ENCODE data around the gene VRK1.

Gene VRK1

DNA sequence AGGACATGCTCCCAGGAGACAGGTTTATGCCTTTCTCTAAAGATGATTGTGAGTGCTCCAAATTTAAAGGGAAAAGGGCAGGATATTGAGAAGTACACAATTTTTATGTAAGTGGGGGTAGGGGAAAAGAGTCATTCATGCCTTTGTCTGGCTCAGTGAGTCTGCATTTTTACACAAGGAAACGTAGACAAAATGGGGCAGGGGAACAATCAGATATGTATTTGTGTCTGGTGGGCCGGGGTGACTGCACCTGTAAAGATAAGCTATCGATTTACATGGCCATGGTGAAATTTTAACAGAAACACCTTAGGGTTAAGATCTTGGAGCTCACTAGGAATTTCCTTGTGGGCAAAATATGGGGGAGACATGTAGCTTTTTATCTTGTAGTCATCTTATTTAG lies 123.6 kb downstream of the VRK1 start:
- DNase-seq (ENCODE audit: low read depth in 3 of 3), result no peak

DNA sequence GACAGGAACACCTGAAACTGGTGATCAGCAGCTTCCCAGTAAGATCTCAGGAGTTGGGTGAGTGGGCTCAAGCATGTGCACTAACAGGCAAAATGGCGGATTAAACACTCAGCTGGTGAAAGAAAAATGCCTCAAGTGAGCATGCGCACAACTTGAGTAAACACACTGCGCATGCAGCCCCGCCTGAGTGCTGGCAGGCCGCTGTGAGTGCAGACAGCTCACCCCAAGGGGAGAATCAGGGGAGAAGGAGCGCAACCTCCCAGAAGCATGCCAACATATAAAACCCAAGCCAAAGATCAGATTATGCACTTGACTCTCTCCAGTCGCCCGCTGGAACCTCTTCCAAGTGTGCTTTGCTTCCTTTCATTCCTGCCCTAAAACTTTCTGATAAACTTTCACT lies 125.8 kb downstream of the VRK1 start:
- DNase-seq (ENCODE audit: low read depth in 3 of 3), result no peak

DNA sequence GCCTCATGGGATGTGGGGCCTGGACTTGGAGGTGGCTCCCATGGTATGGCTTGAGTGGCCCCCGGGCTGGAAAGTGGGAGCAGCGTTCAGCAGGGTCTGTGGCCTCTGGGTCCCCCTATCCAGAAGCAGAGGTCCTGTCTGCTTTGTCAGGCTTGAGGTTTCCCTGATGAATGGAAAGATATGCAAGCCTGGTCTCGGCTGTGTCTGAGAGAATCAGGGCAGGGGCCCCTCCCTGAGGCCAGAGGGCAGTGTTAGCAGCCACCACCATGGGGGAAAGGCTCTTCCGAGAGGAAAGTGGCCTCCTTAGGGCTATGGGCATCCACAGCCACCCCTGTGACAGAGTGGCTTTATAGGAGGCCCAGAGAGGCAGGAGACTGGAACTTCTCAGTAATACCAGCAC lies 128.2 kb downstream of the VRK1 start:
- no peak for DNase-seq (ENCODE audit: low read depth in 3 of 3)

DNA sequence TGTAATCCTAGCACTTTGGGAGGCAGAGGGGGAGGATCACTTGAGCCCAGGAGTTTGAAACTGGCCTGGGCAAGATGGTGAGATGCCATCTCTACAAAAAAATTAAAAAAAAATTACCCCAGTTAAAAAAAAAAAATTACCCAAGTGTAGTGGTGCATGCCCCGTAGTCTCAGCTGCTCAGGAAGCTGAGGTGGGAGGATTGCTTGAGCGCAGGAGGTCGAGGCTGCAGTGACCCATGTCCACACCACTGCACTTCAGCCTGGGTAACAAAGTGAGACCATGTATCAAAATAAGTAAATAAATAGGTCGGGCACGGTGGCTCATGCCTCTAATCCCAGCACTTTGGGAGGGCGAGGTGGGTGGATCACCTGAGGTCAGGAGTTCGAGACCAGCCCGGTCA lies 128.8 kb downstream of the VRK1 start:
- no peak for DNase-seq (ENCODE audit: low read depth in 3 of 3)

DNA sequence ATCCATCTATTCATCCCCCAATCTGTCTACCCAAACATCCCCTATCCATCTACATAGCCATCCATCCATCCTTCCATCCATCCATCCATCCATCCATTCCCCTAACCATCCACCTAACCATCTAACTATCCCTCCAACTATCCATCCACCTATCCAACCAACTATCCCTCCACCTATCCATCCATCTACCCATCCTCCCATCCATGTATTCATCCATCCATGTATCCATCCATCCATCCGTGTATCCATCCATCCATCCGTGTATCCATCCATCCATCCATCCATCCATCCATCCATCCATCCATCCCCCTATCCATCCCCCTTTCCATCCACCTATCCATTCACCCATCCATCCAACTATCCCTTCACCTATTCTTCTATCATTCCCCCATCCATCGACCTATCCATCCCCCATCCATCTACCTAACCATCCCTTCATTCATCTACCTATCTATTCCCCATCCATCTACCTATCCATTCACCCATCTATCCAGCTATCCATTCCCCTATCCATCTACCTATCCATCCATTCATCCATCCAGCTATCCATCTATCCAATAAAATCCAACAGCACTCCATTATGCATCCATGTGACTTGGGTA lies 131.7 kb downstream of the VRK1 start:
- DNase-seq (ENCODE audit: low read depth in 3 of 3), result no peak

DNA sequence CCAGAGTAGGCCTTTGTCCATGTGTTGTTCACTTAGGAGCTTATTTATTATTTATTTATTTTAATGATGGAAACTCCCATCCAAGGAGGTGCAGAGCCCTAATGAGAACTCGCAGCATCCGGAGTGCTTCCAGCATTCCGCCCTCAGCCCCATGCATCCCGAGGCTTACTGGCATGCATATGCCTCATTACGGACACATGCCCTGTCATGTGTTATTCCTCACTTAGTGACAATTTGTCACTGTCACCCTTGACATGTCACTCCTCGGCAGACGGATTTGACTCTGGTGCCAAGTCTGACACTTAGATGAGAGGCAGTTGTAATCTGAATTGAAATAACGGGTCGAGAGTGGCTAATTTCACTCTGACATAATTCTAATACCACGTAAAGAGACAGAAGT lies 132.8 kb downstream of the VRK1 start:
- no peak for DNase-seq (ENCODE audit: low read depth in 3 of 3)

DNA sequence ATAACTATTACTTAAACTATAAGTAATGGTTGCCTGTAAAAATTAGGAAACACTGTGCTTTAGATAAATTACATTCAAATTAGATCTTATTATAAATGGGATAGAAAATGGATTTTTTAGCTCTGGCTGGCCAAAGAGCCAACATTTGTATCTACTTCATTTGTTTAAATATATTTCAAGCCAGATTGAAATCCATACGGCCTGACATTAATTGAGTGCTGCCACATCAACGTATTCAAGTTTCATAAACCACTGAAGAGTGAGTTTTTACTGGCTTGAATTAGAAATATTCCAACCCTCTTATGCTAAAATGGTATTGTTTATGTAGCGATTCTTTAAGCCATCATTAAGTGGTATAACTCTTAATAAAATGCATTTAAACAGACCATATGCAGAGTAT lies 133.3 kb downstream of the VRK1 start:
- DNase-seq (ENCODE audit: low read depth in 3 of 3), result no peak
